ENCODE data around the gene PDF. TPM values are rescaled to one million over a fixed set of nuclear protein-coding genes. Genes with fewer than 3 reads are reported as not detected.

The PDF gene
- total RNA-seq, 3 donors from 2014 or later (not counting 1 experiment from before 2014, with no cell fraction given) = 3.0 to 5.7 (median 4.6) TPM

- TF ChIP-seq CTCF (IDR thresholded peaks at IDR 0.05) = no peak
- Histone ChIP-seq H3K27ac (ENCODE audit: low read length) (no peak overlapping the region), H3K4me3 (ENCODE audit: low read length) (no peak overlapping the region), H3K27me3 (ENCODE audit: control insufficient read depth, insufficient read depth, low read length) (no peaks in the 10 kb centered on the region), H3K4me1 (ENCODE audit: control insufficient read depth, insufficient read depth, low read length) (no peaks in the 10 kb centered on the region), H3K36me3 (ENCODE audit: control insufficient read depth, insufficient read depth, low read length) (peaks cover 83% of the 10 kb centered on the region), H3K9me3 (ENCODE audit: control insufficient read depth, insufficient read depth, low read length) (no peaks in the 10 kb centered on the region)
- intact Hi-C loops (cut with micrococcal nuclease) = loop anchor here (10.0 kb wide), 1 partner anchor 134 kb away; no protein-coding TSS in a partner anchor
- Mint-ChIP-seq H3K4me1 (peaks cover under 1 to 12% of the 10 kb centered on the region in 2 donors), H3K9me3 (no peaks in the 10 kb centered on the region), H3K4me3 (no peak overlapping the region), H3K36me3 (peaks cover 6% of the 10 kb centered on the region), H3K27me3 (ENCODE audit: low read depth in 2 of 2) (no peaks in the 10 kb centered on the region), H3K27ac (no peak overlapping the region)
- DNase-seq (no peak), ATAC-seq (no peak)
- 96% methylated on average over 13 of the region's 13 CpGs for WGBS (ENCODE audit: insufficient coverage)
Measured at GRCh38 chr16:69320740-69321073, 9.7 kb downstream of the PDF start.

DNA sequence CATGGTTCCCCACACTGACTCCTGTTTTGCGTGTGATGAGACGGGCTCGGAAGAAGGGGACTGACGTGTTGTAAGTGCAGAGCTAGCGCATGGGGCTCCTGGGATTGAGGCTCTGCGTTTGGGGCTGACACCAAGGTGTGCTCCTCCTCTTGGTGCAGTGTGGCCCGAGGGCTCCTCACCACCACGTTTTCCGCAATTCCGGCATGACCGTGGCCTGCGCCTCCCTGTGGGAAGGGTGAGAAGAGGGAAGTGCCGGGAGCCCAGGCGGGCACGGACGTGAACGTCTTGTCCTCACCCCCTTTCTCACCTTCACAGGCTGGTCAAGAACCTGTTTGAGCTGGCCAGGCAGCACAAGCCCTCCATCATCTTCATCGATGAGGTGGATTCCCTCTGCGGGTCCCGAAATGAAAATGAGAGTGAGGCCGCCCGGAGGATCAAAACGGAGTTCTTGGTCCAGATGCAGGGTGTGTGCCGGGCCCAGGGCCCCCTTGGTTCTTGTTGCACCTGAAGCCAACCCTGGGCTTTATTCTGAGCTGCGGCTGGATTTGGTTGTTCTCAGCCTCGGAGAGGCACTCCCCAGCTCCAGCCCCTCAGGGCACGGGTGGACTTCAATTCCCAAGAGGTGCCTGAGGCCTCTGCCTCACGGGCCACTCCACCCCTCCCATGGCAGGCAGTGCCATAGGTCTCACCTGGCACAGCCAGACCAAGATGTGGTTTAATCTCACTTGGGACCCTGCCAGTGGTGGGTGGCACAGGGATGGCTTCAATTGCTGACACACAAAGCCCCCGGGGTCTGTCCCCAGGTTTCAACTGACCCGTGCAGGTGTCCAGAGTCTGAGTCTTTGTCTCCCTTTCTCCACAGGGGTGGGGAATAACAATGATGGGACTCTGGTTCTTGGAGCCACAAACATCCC is 10.3 kb downstream of the PDF start:
- DNase-seq (no peak), ATAC-seq (no peak)
- no peaks in the 10 kb centered on the region for H3K27me3 ChIP-seq (ENCODE audit: control insufficient read depth, insufficient read depth, low read length)
- Mint-ChIP-seq H3K36me3 (peaks cover 6% of the 10 kb centered on the region), H3K4me1 (peaks cover 0 to 12% of the 10 kb centered on the region in 2 donors), H3K27me3 (ENCODE audit: low read depth in 2 of 2) (no peaks in the 10 kb centered on the region), H3K4me3 (no peak overlapping the region), H3K27ac (no peak overlapping the region), H3K9me3 (no peaks in the 10 kb centered on the region)
- H3K36me3 ChIP-seq (ENCODE audit: control insufficient read depth, insufficient read depth, low read length) = peaks cover 88% of the 10 kb centered on the region
- no peak overlapping the region for H3K27ac ChIP-seq (ENCODE audit: low read length)
- H3K4me1 ChIP-seq (ENCODE audit: control insufficient read depth, insufficient read depth, low read length) = no peaks in the 10 kb centered on the region
- H3K4me3 ChIP-seq (ENCODE audit: low read length) = no peak overlapping the region
- intact Hi-C loops (cut with micrococcal nuclease) = loop anchor here (10.0 kb wide), 1 partner anchor 135 kb away; no protein-coding TSS in a partner anchor
- TF ChIP-seq CTCF (IDR thresholded peaks at IDR 0.05) = no peak
- no peaks in the 10 kb centered on the region for H3K9me3 ChIP-seq (ENCODE audit: control insufficient read depth, insufficient read depth, low read length)
- 96% methylated on average over 27 of the region's 30 CpGs for WGBS (ENCODE audit: insufficient coverage)

DNA sequence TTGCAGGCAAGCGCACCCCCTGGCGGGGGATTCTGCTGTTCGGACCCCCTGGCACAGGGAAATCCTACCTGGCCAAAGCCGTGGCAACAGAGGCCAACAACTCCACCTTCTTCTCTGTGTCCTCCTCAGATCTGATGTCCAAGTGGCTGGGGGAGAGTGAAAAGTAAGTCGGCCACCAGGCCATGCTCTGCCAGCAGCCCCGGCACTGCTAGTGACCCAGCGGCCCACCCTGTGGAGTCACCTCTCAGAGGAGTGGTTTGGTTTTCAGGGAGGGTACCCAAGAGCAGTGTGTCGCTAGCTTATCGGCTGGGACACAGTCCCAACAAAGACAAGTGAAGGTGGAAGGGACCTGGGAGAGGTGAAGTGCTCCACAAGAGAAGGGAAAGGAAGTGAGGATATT is 11.0 kb downstream of the PDF start:
- Histone ChIP-seq H3K4me1 (ENCODE audit: control insufficient read depth, insufficient read depth, low read length) (no peaks in the 10 kb centered on the region), H3K27ac (ENCODE audit: low read length) (no peak overlapping the region), H3K4me3 (ENCODE audit: low read length) (no peak overlapping the region), H3K27me3 (ENCODE audit: control insufficient read depth, insufficient read depth, low read length) (no peaks in the 10 kb centered on the region), H3K9me3 (ENCODE audit: control insufficient read depth, insufficient read depth, low read length) (no peaks in the 10 kb centered on the region), H3K36me3 (ENCODE audit: control insufficient read depth, insufficient read depth, low read length) (peaks cover 85% of the 10 kb centered on the region)
- H3K4me3 Mint-ChIP-seq = no peak overlapping the region
- no peak overlapping the region for H3K27ac Mint-ChIP-seq
- DNase-seq (no peak), ATAC-seq (no peak)
- no peaks in the 10 kb centered on the region for H3K27me3 Mint-ChIP-seq (ENCODE audit: low read depth in 2 of 2)
- H3K4me1 Mint-ChIP-seq = peaks cover 0 to 13% of the 10 kb centered on the region in 2 donors
- H3K9me3 Mint-ChIP-seq = no peaks in the 10 kb centered on the region
- intact Hi-C loops (cut with micrococcal nuclease) = no loop called here
- over 99% methylated on average over 9 of the region's 9 CpGs for WGBS (ENCODE audit: insufficient coverage)
- TF ChIP-seq CTCF (IDR thresholded peaks at IDR 0.05) = no peak
- H3K36me3 Mint-ChIP-seq = peaks cover 6% of the 10 kb centered on the region

Measured in natural killer cell (primary cell).